ENCODE measurements around the gene CBX7. TPM values are rescaled to one million over a fixed set of nuclear protein-coding genes. Genes with fewer than 3 reads are reported as not detected.

CBX7 gene
- total and polyA plus RNA-seq, 9 of the 15 experiments (the other 6 are each of a cell fraction or from before 2014, with no cell fraction given), result 0.04 to 5.2 (median 2.8) TPM

GRCh38 chr22:39087098-39087497 is 65.4 kb downstream of the CBX7 start:
- no peaks in the 10 kb centered on the region for H3K36me3 ChIP-seq (ENCODE audit: control insufficient read depth, insufficient read depth, low read length)
- no peak overlapping the region for H3K4me2 ChIP-seq (ENCODE audit: insufficient read depth, low read length)
- DNase-seq (ENCODE audit: extremely low read depth in 1 of 4, low spot score in 3 of 4) (no peak), ATAC-seq (no peak), FAIRE-seq (no peak)
- POLR2A ChIA-PET, result no interaction called here
- WGBS (ENCODE audit: insufficient coverage, low coverage, missing lambda C conversion rate), result 100% methylated on average over 2 of the region's 6 CpGs
- no peak overlapping the region for H3K9ac ChIP-seq (ENCODE audit: insufficient read depth in 1 of 2, low read depth in 2 of 2, low read length in 2 of 2)
- H3K4me3 ChIP-seq, result no peak overlapping the region
- H3K9me3 ChIP-seq (replicated peaks; ENCODE audit: control insufficient read depth, insufficient read depth, low read depth, low read length), result no peaks in the 10 kb centered on the region
- no TSS peak for BruUV-seq (replicated peaks)
- TF ChIP-seq SIN3B (IDR thresholded peaks at IDR 0.05; ENCODE audit: low read depth) (no peak), YBX1 (IDR thresholded peaks at IDR 0.05) (no peak), PTBP1 (IDR thresholded peaks at IDR 0.05; ENCODE audit: low read depth, low read length) (no peak), DDX20 (tag; IDR thresholded peaks at IDR 0.05; ENCODE audit: low read depth) (no peak), KLF13 (tag; IDR thresholded peaks at IDR 0.05; ENCODE audit: borderline replicate concordance, low read depth) (no peak), HBP1 (CRISPR knock-in tag; IDR thresholded peaks at IDR 0.05) (no peak), TAF7 (tag; IDR thresholded peaks at IDR 0.05) (no peak), ZFX (CRISPR knock-in tag; IDR thresholded peaks at IDR 0.05) (no peak), KDM4B (IDR thresholded peaks at IDR 0.05; ENCODE audit: borderline replicate concordance in 2 of 2, low read depth in 1 of 2) (no peak), GTF3C2 (IDR thresholded peaks at IDR 0.05; ENCODE audit: borderline replicate concordance, extremely low read depth, insufficient read length) (no peak), ZBTB43 (CRISPR knock-in tag; IDR thresholded peaks at IDR 0.05) (no peak)
- H3K27ac ChIP-seq (ENCODE audit: extremely low read depth, low read depth, low read length), result no peak overlapping the region
- intact Hi-C loops (cut with micrococcal nuclease), result no loop called here
- peaks cover 2 to 25% of the 10 kb centered on the region in 2 experiments; a peak in 4 of 5 replicates for H3K4me1 ChIP-seq (replicated peaks in 1 of 2; ENCODE audit: control insufficient read depth in 2 of 2, insufficient read depth in 2 of 2, low read length in 2 of 2)
- H3K9me1 ChIP-seq (ENCODE audit: control insufficient read depth, insufficient read depth, low read length), result no peaks in the 10 kb centered on the region
- CTCF ChIA-PET (ENCODE audit: low intra/inter-chr PET ratio), result no interaction called here
- in situ Hi-C loops (cut with MboI), result no loop called here
- no peaks in the 10 kb centered on the region for H4K20me1 ChIP-seq (replicated peaks; ENCODE audit: control insufficient read depth, insufficient read depth, low read length)
- H2AFZ ChIP-seq (ENCODE audit: low read depth, low read length), result no peak overlapping the region
- H3K27me3 ChIP-seq (ENCODE audit: control insufficient read depth in 2 of 2, insufficient read depth in 2 of 2, low read length in 2 of 2), result no peaks in the 10 kb centered on the region
- H3K79me2 ChIP-seq (ENCODE audit: control insufficient read depth, insufficient read depth, low read length), result no peaks in the 10 kb centered on the region

Measured in K562 (cell line).